Forelimb muscle (tissue), 1 donor: ENCODE results near the gene ADGRF3. TPM values are rescaled to one million over a fixed set of nuclear protein-coding genes. Genes with fewer than 3 reads are reported as not detected.
"Not testable (repeated sequence)": the region's sequence is repeated elsewhere in the genome, so short reads cannot be mapped to it uniquely, and the experiment has no call there.

ENCODE experiments used
- DNase-seq: peaks from one replicate; pipeline ENCODE4 v3.0.0-alpha.2; 2013; ENCODE audit warnings: low read depth
- polyA plus RNA-seq: library from polyadenylated mRNA; unstranded; fragments of 120-200 nt; gene quantifications from one replicate; pipeline ENCODE4 v1.2.1, GENCODE V29; 2013; ENCODE audit not compliant: insufficient read length

Gene ADGRF3
- polyA plus RNA-seq, 1 donor = 0.16 TPM

DNA sequence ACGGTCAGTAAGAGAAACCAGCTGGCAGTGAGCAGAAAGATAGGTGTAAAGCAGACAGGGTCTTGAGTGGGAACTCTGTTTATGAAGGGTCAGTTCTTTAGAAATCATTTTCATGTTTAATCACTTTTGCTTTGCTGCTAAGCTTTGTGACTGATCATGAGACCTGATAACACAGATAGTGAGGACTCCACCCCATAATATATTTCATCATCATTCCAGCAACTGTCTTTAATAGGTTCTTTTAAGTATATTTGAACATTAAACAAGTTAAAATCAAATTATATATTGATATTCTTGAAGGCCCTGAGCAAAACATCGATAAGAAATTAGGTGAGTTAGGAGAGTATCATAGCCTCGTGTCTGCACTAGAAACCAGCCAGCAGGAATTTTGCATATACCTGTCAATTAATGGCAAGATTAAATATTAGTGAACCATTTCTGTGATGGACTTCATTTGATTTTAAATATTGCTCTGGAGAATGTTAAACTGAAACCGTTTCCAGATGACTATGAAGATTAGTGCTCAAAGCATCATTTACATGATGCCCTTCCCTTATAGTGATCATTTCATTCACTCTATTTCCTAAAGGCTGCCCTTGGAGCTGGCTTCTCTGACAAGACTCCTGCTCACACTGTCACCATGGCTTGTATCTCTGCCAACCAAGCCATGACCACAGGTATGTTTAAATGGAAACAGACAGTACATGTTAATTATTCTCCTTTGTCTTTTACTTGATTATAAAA, 69.9 kb downstream of the ADGRF3 start:
- no peak for DNase-seq

DNA sequence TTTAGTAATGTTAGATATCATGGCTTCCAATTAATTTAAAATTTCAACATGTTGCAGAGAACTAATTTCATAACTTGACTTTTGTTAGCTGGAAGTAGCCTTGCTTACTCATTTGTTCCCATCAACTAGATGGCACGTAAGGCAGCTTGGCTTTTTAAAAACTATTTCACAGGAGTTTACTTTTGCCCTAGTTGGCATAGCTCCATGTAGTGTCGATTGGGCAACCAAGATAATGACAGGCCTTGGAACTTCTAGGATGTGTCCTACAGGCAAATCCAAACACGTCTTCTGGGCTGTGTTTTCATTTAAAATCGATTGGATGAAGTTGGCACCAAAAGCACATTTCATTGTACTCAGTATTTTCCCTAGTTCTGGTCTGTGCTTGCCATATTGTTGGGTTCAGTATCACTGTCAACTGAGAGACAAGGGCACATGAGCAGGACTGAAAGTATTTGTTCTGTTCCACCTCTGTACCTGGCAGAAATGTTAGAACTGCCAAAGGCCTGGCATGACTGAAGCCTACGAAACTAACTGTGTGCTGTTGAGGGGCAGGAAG, 72.5 kb downstream of the ADGRF3 start:
- no peak for DNase-seq

DNA sequence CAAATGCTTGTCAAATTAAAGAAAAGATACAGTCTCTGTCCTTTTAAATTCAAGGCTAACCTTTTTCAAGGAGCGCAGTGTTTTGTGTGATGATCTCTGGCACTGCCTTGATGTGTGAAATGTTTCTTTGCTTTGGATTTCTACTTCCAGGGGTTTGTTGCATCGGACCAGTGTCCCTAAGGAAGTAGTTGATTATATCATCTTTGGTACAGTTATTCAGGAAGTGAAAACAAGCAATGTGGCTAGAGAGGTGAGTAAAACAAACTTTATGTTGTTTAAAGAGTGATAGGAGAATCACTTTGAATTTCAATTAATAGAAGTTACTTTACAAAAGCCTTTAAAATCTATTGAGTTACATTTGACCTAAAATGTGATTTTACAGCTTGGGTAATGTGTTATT, 73.1 kb downstream of the ADGRF3 start:
- DNase-seq = no peak

DNA sequence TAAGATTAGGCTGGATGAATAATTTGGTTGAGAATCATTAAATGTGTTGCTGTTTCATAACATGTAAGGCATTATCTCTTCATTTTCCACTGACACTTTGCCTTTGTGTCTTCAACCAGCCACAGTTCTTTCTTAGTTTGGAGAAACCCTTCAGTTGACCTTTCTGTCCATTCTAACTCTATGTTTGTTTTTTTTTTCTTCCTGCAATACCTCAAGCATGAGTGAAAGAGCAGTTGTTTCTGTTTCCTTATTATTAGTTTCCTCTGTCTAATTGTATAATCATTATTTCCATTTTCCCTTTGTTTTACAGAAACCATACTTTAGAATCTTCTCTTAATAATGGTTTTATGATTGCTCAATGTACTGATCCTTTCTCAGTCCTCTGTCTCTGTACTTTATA, 76.2 kb downstream of the ADGRF3 start:
- DNase-seq = no peak

DNA sequence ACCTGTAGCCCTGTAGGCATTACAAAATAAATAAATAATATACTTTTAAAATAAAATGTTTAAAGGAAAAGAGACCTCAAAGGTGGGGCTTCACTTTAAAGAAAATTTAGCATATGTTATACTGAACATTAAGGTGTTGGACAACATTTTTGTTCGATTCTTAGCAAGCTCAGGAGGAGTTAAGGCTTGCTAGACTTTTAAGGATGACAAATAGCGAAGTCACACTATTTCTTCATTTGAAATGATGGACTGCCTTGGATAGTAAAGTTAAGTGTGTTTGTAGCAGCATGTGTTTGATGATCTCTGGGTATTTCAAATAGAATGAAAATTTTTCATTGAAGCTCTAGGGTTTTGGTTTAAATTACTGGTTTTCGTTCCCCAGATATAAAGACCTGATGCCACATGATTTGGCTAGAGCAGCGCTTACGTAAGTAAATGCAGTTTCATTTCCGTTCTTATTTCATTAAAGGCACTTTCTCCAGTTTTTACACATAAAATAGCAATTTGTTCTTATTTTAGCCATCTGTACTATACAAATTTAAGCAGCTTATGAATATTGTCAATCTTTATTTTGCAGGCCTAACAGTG, 76.9 kb downstream of the ADGRF3 start:
- DNase-seq = no peak

DNA sequence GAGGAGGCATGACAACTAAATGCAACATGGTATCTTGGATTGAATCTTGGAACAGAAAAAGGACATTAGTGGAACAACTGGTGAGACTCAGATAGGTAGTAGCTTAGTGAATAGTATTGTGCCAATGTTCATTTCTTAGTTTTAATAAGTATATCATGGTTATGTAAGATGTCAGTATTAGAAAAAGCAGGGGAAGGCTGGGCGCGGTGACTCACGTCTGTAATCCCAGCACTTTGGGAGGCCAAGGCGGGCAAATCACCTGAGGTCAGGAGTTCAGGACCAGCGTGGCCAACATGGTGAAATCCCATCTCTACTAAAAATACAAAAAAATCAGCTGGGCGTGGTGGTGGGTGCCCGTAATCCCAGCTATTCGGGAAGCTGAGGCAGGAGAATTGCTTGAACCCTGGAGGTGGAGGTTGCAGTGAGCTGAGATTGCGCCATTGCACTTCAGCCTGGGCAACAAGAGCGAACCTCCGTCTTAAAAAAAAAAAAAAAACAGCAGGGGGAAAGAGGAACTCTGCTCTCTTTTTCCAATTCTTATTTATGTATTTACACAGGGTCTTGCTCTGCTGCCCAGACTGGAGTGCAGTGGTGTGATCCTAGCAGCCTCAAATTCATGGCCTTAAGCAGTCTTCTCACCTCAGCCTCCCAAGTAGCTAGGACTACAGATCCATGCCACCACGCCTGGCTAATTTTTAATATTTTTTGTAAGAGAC, 77.8 kb downstream of the ADGRF3 start:
- not testable (repeated sequence) for DNase-seq

DNA sequence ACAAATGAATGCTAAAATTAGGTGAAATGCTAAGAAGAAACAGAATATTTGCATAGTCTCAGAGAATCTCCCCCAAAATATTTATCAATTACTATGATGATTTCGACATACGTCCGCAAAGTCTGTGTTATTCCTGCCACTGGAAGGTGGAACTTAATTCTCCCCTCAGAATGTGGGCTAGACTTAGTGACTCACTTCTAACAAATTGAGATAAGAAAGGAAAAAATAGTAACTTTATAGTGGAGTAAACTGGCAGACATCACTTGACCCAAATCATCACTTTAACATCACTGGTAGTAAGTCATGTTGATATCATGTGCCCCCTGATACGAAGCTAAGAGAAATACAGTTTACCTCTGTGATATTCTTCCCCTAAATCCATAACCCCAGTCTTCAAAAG, 78.4 kb downstream of the ADGRF3 start:
- DNase-seq = no peak

DNA sequence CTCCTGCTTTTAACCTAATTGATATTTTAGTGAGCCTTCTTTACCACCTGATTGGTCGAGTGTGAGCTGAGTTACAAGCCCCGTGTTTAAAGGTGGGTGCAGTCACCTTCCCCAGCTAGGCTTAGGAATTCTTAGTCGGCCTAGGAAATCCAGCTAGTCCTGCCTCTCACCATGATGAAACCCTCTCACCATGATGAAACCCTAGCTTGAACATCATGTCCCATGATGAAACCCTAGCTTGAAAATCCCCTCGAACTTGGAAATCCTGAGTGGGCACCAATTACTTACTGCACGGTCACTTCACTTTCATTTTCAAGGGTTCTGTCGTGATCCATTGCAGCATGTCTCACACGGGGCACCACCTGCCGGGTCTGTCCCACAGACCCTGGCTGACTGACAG, 87.8 kb downstream of the ADGRF3 start:
- DNase-seq = not testable (repeated sequence)

Other genes with a start within 250 kb of the ADGRF3 start
- gene GAREM2, start 173.7 kb downstream of the ADGRF3 start, polyA plus RNA-seq = 3.9 TPM
- gene HADHA, start 102.2 kb downstream of the ADGRF3 start, polyA plus RNA-seq = 206 TPM
- 108 TPM for gene HADHB, start 101.8 kb downstream of the ADGRF3 start, polyA plus RNA-seq
- 10.4 TPM for gene SELENOI, start 646 bp downstream of the ADGRF3 start, polyA plus RNA-seq
- gene DRC1, start 55.1 kb upstream of the ADGRF3 start, polyA plus RNA-seq = 0.16 TPM
- gene OTOF, start 131.3 kb upstream of the ADGRF3 start, polyA plus RNA-seq = 22.7 TPM